Endometrial microvascular endothelial cells (primary cell): ENCODE measurements around the gene ZMYND8. TPM values are rescaled to one million over a fixed set of nuclear protein-coding genes. Genes with fewer than 3 reads are reported as not detected.
"Not testable (repeated sequence)": the region's sequence is repeated elsewhere in the genome, so short reads cannot be mapped to it uniquely, and the experiment has no call there.

Source experiments
- in situ Hi-C: cut with HindIII; loops from 2 replicates; pipeline ENCODE4 v1.10.0; 2017; ENCODE audit warnings: low sequenced_read_pairs, low pct_unique_long_range_greater_than_20kb; ENCODE audit errors: inconsistent ontology term
- total RNA-seq: library from RNA; depleted of rRNA; stranded (reverse); fragments of >200 nt; gene quantifications from one replicate; pipeline ENCODE4 v1.2.3, GENCODE V29; 2015; ENCODE audit errors: inconsistent ontology term

ZMYND8 gene
- total RNA-seq, 1 donor from 2014 or later = 22.4 TPM

GRCh38 chr20:47318586-47319516 lies 37.6 kb downstream of the ZMYND8 start:
- in situ Hi-C loops = loop anchor here (5.0 kb wide), 1 partner anchor 63 kb away; no protein-coding TSS in a partner anchor

GRCh38 chr20:47318027-47318585 lies 38.4 kb downstream of the ZMYND8 start:
- in situ Hi-C loops = loop anchor here (5.0 kb wide), 1 partner anchor 64 kb away; no protein-coding TSS in a partner anchor

GRCh38 chr20:47317127-47317895 lies 39.2 kb downstream of the ZMYND8 start:
- in situ Hi-C loops = loop anchor here (5.0 kb wide), 1 partner anchor 65 kb away; no protein-coding TSS in a partner anchor

GRCh38 chr20:47316776-47317126 lies 39.7 kb downstream of the ZMYND8 start:
- in situ Hi-C loops = loop anchor here (5.0 kb wide), 1 partner anchor 66 kb away; no protein-coding TSS in a partner anchor

- in situ Hi-C loops = loop anchor here (5.0 kb wide), 1 partner anchor 67 kb away; no protein-coding TSS in a partner anchor
Observed at GRCh38 chr20:47315339-47316056, 41.0 kb downstream of the ZMYND8 start.

- in situ Hi-C loops = loop anchor here (5.0 kb wide), 1 partner anchor 68 kb away; no protein-coding TSS in a partner anchor
Observed at GRCh38 chr20:47314647-47315338, 41.7 kb downstream of the ZMYND8 start.

GRCh38 chr20:47311967-47312681 lies 44.4 kb downstream of the ZMYND8 start:
- in situ Hi-C loops = no loop called here

GRCh38 chr20:47311211-47311610 lies 45.3 kb downstream of the ZMYND8 start:
- in situ Hi-C loops = no loop called here

GRCh38 chr20:47310729-47311128 lies 45.8 kb downstream of the ZMYND8 start:
- in situ Hi-C loops = no loop called here

- in situ Hi-C loops = no loop called here
Observed at GRCh38 chr20:47309806-47310426, 46.6 kb downstream of the ZMYND8 start.

GRCh38 chr20:47309394-47309793 lies 47.1 kb downstream of the ZMYND8 start:
- in situ Hi-C loops = no loop called here

- in situ Hi-C loops = not testable (repeated sequence)
Observed at GRCh38 chr20:47307569-47307968, 48.9 kb downstream of the ZMYND8 start.

- in situ Hi-C loops = no loop called here
Observed at GRCh38 chr20:47306755-47307370, 49.6 kb downstream of the ZMYND8 start.

- in situ Hi-C loops = no loop called here
Observed at GRCh38 chr20:47306095-47306494, 50.4 kb downstream of the ZMYND8 start.

- in situ Hi-C loops = no loop called here
Observed at GRCh38 chr20:47305667-47306066, 50.8 kb downstream of the ZMYND8 start.

GRCh38 chr20:47304287-47304686 lies 52.2 kb downstream of the ZMYND8 start:
- in situ Hi-C loops = no loop called here

GRCh38 chr20:47303736-47304135 lies 52.8 kb downstream of the ZMYND8 start:
- in situ Hi-C loops = no loop called here
